NCI-H1694 (cell line): Measurements from ENCODE around the gene LONRF2.
"Not testable (repeated sequence)": the region's sequence is repeated elsewhere in the genome, so short reads cannot be mapped to it uniquely, and the experiment has no call there.

Experiments
- DNase-seq: peaks from one replicate; lab custom pipeline; 2025; lab: John Stamatoyannopoulos, UW

LONRF2 gene

GRCh38 chr2:100321866-100322820 is at the start of gene LONRF2:
Gene LONRF2, minus strand, starts transcription at chr2:100322501. Its CDS starts 408 bp downstream, at chr2:100322093.
- no peak for DNase-seq

GRCh38 chr2:100367163-100367562 is 44.9 kb upstream of the LONRF2 start:
- no peak for DNase-seq

GRCh38 chr2:100365434-100365833 is 43.1 kb upstream of the LONRF2 start:
- no peak for DNase-seq

GRCh38 chr2:100362269-100362668 is 40.0 kb upstream of the LONRF2 start:
- DNase-seq: not testable (repeated sequence)

- DNase-seq: no peak
Observed at GRCh38 chr2:100359576-100359975, 37.3 kb upstream of the LONRF2 start.

- no peak for DNase-seq
Observed at GRCh38 chr2:100358554-100358953, 36.3 kb upstream of the LONRF2 start.

- no peak for DNase-seq
Observed at GRCh38 chr2:100352521-100352920, 30.2 kb upstream of the LONRF2 start.

- no peak for DNase-seq
Observed at GRCh38 chr2:100350661-100351185, 28.4 kb upstream of the LONRF2 start.

- DNase-seq: not testable (repeated sequence)
Observed at GRCh38 chr2:100345144-100345543, 22.8 kb upstream of the LONRF2 start.

- DNase-seq: no peak
Observed at GRCh38 chr2:100344433-100344832, 22.1 kb upstream of the LONRF2 start.

- not testable (repeated sequence) for DNase-seq
Observed at GRCh38 chr2:100342466-100342865, 20.2 kb upstream of the LONRF2 start.

GRCh38 chr2:100339823-100340222 is 17.5 kb upstream of the LONRF2 start:
- no peak for DNase-seq

GRCh38 chr2:100334929-100335328 is 12.6 kb upstream of the LONRF2 start:
- no peak for DNase-seq

- DNase-seq: no peak
Observed at GRCh38 chr2:100327742-100328141, 5.4 kb upstream of the LONRF2 start.

GRCh38 chr2:100321179-100321865 is 979 bp downstream of the LONRF2 start:
- DNase-seq: peak; percentile 6

- DNase-seq: no peak
Observed at GRCh38 chr2:100320547-100321178, 1.6 kb downstream of the LONRF2 start.

GRCh38 chr2:100317634-100318033 is 4.7 kb downstream of the LONRF2 start:
- no peak for DNase-seq

- DNase-seq: no peak
Observed at GRCh38 chr2:100309973-100310719, 12.2 kb downstream of the LONRF2 start.

- DNase-seq: no peak
Observed at GRCh38 chr2:100309311-100309710, 13.0 kb downstream of the LONRF2 start.

- no peak for DNase-seq
Observed at GRCh38 chr2:100303744-100304143, 18.6 kb downstream of the LONRF2 start.

- DNase-seq: no peak
Observed at GRCh38 chr2:100302585-100302892, 19.8 kb downstream of the LONRF2 start.
